Activated CD4-positive, alpha-beta T cell treated with anti-CD3 and anti-CD28 coated beads for 36 hours (primary cell): ENCODE measurements around the gene GREB1. TPM values are rescaled to one million over a fixed set of nuclear protein-coding genes. Genes with fewer than 3 reads are reported as not detected.

Source experiments
- ATAC-seq: fragments of 200-7000 bp; cut with Tn5 transposase; one replicate; pipeline ENCODE4 v1.10.0; 2021; ENCODE audit warnings: mild to moderate bottlenecking, moderate library complexity
- CTCF ChIA-PET: fragments of 350-600 bp; sonication (Branson Sonifier 250); formaldehyde crosslinking; loops from one replicate; lab custom pipeline; 2021; ENCODE audit warnings: antibody characterized with exemption; lab: Charles Lee
- POLR2A ChIA-PET: fragments of 350-600 bp; sonication (Branson Sonifier 250); formaldehyde crosslinking; loops from one replicate; lab custom pipeline; 2021; ENCODE audit warnings: antibody characterized with exemption, inconsistent platforms; lab: Charles Lee
- DNase-seq: peaks from one replicate; pipeline ENCODE4 v3.0.0-alpha.2; 2020
- H3K27ac Mint-ChIP-seq: one replicate; pipeline ENCODE4 v1.8.0; 2021; ENCODE audit warnings: mixed read lengths
- H3K27me3 Mint-ChIP-seq: one replicate; pipeline ENCODE4 v1.8.0; 2021; ENCODE audit warnings: mixed read lengths
- H3K36me3 Mint-ChIP-seq: one replicate; pipeline ENCODE4 v1.8.0; 2021; ENCODE audit warnings: low read depth, mixed read lengths
- H3K4me1 Mint-ChIP-seq: one replicate; pipeline ENCODE4 v1.8.0; 2021; ENCODE audit warnings: mixed read lengths
- H3K4me3 Mint-ChIP-seq: one replicate; pipeline ENCODE4 v1.8.0; 2021; ENCODE audit warnings: mild to moderate bottlenecking, moderate library complexity, mixed read lengths
- H3K9me3 Mint-ChIP-seq: one replicate; pipeline ENCODE4 v1.8.0; 2021; ENCODE audit warnings: low read depth, mixed read lengths
- intact Hi-C, 2 experiments: fragments of 100-400 bp; cut with DNase I in 1 of 2; cut with micrococcal nuclease in 1 of 2; formaldehyde crosslinking; loops; one replicate each; pipeline versions ENCODE4 v1.14.2 to v1.15.1; 2022 to 2024; cut with DNase I, micrococcal nuclease
- total RNA-seq, 2 experiments: library from RNA; stranded (reverse); gene quantifications; one replicate each; pipeline ENCODE4 v1.2.3, GENCODE V29; 2021

The GREB1 gene
- total RNA-seq, 2 experiments from 2014 or later = 0.57 to 0.65 TPM

GRCh38 chr2:11661891-11662435 lies 128.1 kb downstream of the GREB1 start:
- H3K4me1 Mint-ChIP-seq = no peaks in the 10 kb centered on the region
- ATAC-seq = no peak
- H3K36me3 Mint-ChIP-seq = peaks cover 2% of the 10 kb centered on the region
- CTCF ChIA-PET = interaction anchor here (1.1 kb wide), 1 partner anchor 19 kb away, joined by 3 read pairs; no protein-coding TSS in a partner anchor
- peaks cover 17% of the 10 kb centered on the region for H3K27me3 Mint-ChIP-seq
- H3K4me3 Mint-ChIP-seq = no peak overlapping the region
- H3K9me3 Mint-ChIP-seq = peaks cover 4% of the 10 kb centered on the region
- POLR2A ChIA-PET = no interaction called here
- intact Hi-C loops = no loop called here
- H3K27ac Mint-ChIP-seq = no peak overlapping the region
- no peak for DNase-seq

DNA sequence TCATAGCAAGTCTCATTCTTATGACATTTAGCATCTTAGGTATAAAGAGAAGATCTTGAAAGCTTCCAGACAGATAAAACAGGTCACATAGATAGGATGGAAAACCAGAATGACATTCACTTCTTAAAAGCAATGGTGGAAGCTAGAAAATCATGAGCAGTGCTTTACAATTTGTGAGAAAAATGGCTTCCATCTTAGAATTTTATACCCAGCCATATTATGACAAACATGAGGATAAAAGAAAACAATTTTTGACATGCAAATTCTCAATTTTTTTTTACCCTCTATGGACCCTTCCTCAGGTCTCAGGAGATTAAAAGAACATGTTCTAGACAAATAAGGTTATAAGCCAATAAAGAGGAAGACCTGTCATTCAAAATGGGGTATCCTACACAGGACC lies 129.0 kb downstream of the GREB1 start:
- DNase-seq (no peak), ATAC-seq (no peak)
- Mint-ChIP-seq H3K27me3 (peaks cover 17% of the 10 kb centered on the region), H3K9me3 (peaks cover 4% of the 10 kb centered on the region), H3K4me1 (no peaks in the 10 kb centered on the region), H3K27ac (no peak overlapping the region), H3K36me3 (peaks cover 2% of the 10 kb centered on the region), H3K4me3 (no peak overlapping the region)
- intact Hi-C loops = no loop called here
- ChIA-PET POLR2A (no interaction called here), CTCF (no interaction called here)

- Mint-ChIP-seq H3K27ac (no peak overlapping the region), H3K36me3 (peaks cover 2% of the 10 kb centered on the region), H3K4me3 (no peak overlapping the region), H3K27me3 (peaks cover 21% of the 10 kb centered on the region), H3K9me3 (peaks cover 4% of the 10 kb centered on the region), H3K4me1 (no peaks in the 10 kb centered on the region)
- no peak for ATAC-seq
- DNase-seq = no peak
- intact Hi-C loops = no loop called here
- POLR2A ChIA-PET = interaction anchor here (0.6 kb wide), 1 partner anchor 10 kb away, joined by 3 read pairs; no protein-coding TSS in a partner anchor
- CTCF ChIA-PET = interaction anchor here (0.6 kb wide), 1 partner anchor 29 kb away, joined by 3 read pairs; no protein-coding TSS in a partner anchor
Measured at GRCh38 chr2:11663427-11663826, 129.6 kb downstream of the GREB1 start.

GRCh38 chr2:11665028-11665427 lies 131.2 kb downstream of the GREB1 start:
- ChIA-PET POLR2A (no interaction called here), CTCF (interaction anchor here (0.7 to 2.7 kb wide), 2 partner anchors 17 to 145 kb away, joined by 3 to 7 read pairs; no protein-coding TSS in a partner anchor)
- Mint-ChIP-seq H3K27me3 (peaks cover 27% of the 10 kb centered on the region), H3K4me1 (peaks cover 2% of the 10 kb centered on the region), H3K9me3 (peaks cover 4% of the 10 kb centered on the region), H3K4me3 (no peak overlapping the region), H3K27ac (no peak overlapping the region), H3K36me3 (peaks cover 2% of the 10 kb centered on the region)
- no peak for ATAC-seq
- intact Hi-C loops = no loop called here
- no peak for DNase-seq

DNA sequence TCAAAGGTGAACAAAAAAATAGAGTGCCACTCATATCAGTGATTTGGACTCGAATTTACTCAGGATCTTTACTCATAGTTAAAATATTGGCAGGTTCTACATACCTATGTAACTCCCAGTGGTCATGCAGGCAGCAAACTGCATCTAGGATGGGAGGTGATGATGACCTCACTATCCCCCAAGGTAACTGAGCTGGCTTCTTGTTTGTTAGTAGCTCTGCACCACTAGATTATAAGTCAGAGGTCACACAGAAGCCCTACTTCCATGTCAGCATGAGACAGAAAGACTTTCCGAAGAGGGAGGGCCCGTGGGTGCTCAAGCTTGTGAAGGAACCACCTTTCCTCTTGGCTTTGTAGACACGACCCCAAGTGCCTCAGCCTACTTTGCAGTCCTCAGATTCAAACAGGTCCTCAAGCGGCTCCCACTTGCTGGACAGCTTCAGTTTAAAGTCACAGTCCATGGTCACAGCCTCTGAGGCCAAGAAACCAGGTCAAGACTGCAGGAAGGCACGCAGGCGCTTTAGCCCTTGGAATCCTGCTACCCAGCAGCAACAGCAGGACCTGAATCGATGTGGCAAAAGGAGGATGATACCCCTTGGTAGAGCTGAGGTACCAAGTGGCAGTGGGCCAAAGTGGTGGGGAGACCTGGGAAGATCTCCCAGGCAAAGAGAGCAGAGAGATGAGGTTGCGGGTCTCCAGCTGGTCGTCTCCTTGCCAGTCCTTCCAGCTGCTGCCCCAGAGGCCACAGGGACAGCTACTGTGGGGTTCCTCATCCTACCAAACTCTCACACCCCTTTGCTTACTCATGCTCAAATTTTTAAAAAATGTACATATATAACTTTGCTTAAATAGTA lies 131.9 kb downstream of the GREB1 start:
- ChIA-PET POLR2A (no interaction called here), CTCF (interaction anchor here (0.7 to 2.7 kb wide), 4 partner anchors 16 to 146 kb away, joined by 3 to 7 read pairs (median 3); no protein-coding TSS in a partner anchor)
- Mint-ChIP-seq H3K4me1 (peaks cover 6% of the 10 kb centered on the region), H3K9me3 (peaks cover 4% of the 10 kb centered on the region), H3K4me3 (no peak overlapping the region), H3K36me3 (peaks cover 2% of the 10 kb centered on the region), H3K27ac (no peak overlapping the region), H3K27me3 (peaks cover 34% of the 10 kb centered on the region)
- DNase-seq (no peak), ATAC-seq (no peak)
- intact Hi-C loops = no loop called here

DNA sequence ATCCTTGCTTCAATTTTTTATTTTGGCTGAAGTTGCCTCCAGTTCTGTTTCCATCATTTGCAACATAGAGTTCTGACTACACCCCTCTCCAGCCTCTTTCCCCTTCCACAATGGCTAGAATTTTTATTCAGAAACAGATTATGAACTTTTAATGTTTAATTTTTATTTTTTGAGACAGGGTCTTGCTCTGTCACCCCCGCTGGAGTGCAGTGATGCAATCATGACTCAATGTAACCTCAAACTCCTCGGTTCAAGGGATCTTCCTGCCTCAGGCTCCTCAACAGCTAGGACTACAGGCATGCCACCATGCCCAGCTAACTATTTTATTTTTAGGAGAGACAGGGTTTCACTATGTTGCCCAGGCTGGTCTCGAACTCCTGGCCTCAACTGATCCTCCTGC lies 133.3 kb downstream of the GREB1 start:
- ChIA-PET POLR2A (no interaction called here), CTCF (no interaction called here)
- intact Hi-C loops = no loop called here
- Mint-ChIP-seq H3K27me3 (peaks cover 31% of the 10 kb centered on the region), H3K4me1 (peaks cover 6% of the 10 kb centered on the region), H3K9me3 (peaks cover 3% of the 10 kb centered on the region), H3K4me3 (no peak overlapping the region), H3K36me3 (peaks cover 2% of the 10 kb centered on the region), H3K27ac (no peak overlapping the region)
- ATAC-seq (no peak), DNase-seq (no peak)

DNA sequence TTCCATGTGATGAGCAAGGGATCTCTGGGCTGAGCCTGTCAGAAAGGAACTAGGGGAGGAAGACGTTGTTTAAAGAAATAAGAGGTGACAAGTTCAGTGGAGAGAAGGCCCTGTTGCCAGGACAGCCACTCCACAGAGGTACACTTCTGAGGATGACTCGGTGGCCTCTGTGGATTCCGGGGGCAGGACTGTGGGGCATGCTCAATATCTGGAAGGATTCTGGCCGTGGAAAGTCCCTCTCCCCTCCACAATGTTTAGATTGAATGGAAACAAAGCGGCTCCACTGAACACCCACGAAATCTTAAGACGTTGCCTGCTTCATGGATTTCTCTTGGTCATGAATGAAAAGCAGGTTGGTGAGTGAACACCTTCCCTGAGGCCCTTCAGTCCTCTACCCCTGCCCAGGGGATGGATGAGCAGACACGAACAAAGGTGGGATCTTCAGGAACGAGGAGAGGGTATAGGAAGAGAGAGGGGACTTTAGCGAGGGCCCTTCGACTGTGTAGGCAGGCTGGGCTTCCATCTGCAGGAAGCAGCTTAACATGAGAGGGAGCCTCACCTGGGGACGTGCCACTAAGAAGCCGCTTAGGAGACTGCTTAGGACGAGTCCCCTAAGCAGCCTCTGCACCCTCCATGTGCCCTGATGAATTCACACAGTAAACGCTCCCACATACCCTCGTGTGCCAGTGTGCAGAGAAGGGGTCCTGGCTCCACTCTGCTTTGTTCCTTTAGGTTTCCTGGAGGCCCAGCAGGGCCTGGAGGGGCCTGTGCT lies 134.2 kb downstream of the GREB1 start:
- DNase-seq (no peak), ATAC-seq (no peak)
- peaks cover 6% of the 10 kb centered on the region for H3K4me1 Mint-ChIP-seq
- no peaks in the 10 kb centered on the region for H3K9me3 Mint-ChIP-seq
- no peaks in the 10 kb centered on the region for H3K36me3 Mint-ChIP-seq
- ChIA-PET CTCF (no interaction called here), POLR2A (no interaction called here)
- peaks cover 35% of the 10 kb centered on the region for H3K27me3 Mint-ChIP-seq
- H3K4me3 Mint-ChIP-seq = no peak overlapping the region
- H3K27ac Mint-ChIP-seq = no peak overlapping the region
- intact Hi-C loops = no loop called here

- intact Hi-C loops = no loop called here
- Mint-ChIP-seq H3K4me3 (no peak within 1 kb of the TSS), H3K4me1 (peaks cover 6% of the 10 kb centered on the region), H3K9me3 (no peaks in the 10 kb centered on the region), H3K27ac (no peak within 1 kb of the TSS), H3K36me3 (no peaks in the 10 kb centered on the region), H3K27me3 (peaks cover 35% of the 10 kb centered on the region)
- peak; percentile 90 for ATAC-seq
- CTCF ChIA-PET = interaction anchor here (0.6 to 1.7 kb wide), 6 partner anchors 12 to 1111 kb away, joined by 3 to 7 read pairs (median 3); no protein-coding TSS in a partner anchor
- POLR2A ChIA-PET = no interaction called here
- DNase-seq = peak; percentile 68
Measured at GRCh38 chr2:11669454-11670291, 135.8 kb downstream of the GREB1 start, which contains the start of gene NTSR2. NTSR2 (minus strand) TSS chr2:11670195; CDS start chr2:11670129, 66 bp downstream.

- DNase-seq = no peak
- Mint-ChIP-seq H3K4me1 (peaks cover 6% of the 10 kb centered on the region), H3K36me3 (no peaks in the 10 kb centered on the region), H3K9me3 (no peaks in the 10 kb centered on the region), H3K4me3 (no peak overlapping the region), H3K27ac (no peak overlapping the region), H3K27me3 (peaks cover 51% of the 10 kb centered on the region)
- ChIA-PET POLR2A (no interaction called here), CTCF (interaction anchor here (0.6 to 2.4 kb wide), 3 partner anchors 8 to 198 kb away, joined by 3 to 8 read pairs (median 3); no protein-coding TSS in a partner anchor)
- intact Hi-C loops = no loop called here
- no peak for ATAC-seq
Measured at GRCh38 chr2:11672407-11672806, 138.6 kb downstream of the GREB1 start.

GRCh38 chr2:11674983-11675382 lies 141.1 kb downstream of the GREB1 start:
- intact Hi-C loops = no loop called here
- Mint-ChIP-seq H3K27ac (no peak overlapping the region), H3K4me1 (peaks cover 4% of the 10 kb centered on the region), H3K27me3 (peaks cover 39% of the 10 kb centered on the region), H3K36me3 (no peaks in the 10 kb centered on the region), H3K9me3 (no peaks in the 10 kb centered on the region), H3K4me3 (no peak overlapping the region)
- ATAC-seq (no peak), DNase-seq (no peak)
- POLR2A ChIA-PET = no interaction called here
- CTCF ChIA-PET = interaction anchor here (0.6 kb wide), 1 partner anchor 1316 kb away, joined by 4 read pairs; no protein-coding TSS in a partner anchor
